ENCODE results near the gene PLXDC2.

DNA sequence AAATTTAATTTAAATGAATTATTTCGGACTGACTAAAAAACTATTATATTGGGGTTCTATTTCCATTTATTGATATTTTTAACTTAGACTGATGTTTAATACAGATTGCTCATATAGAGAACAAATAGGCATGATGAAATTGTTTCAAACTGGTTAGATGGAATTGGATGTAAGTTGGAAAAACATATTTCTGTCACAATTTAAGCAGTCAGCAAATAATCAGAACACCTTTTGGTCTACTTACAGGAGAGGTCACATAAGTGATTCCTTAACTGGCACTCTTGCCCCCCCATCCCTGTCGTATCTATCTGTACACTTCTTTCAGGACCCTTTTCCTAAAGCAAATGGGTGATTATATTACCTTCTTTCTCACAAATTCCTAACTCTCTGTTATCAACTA is 138.4 kb downstream of the PLXDC2 start:
- TF ChIP-seq, protein P1, sequence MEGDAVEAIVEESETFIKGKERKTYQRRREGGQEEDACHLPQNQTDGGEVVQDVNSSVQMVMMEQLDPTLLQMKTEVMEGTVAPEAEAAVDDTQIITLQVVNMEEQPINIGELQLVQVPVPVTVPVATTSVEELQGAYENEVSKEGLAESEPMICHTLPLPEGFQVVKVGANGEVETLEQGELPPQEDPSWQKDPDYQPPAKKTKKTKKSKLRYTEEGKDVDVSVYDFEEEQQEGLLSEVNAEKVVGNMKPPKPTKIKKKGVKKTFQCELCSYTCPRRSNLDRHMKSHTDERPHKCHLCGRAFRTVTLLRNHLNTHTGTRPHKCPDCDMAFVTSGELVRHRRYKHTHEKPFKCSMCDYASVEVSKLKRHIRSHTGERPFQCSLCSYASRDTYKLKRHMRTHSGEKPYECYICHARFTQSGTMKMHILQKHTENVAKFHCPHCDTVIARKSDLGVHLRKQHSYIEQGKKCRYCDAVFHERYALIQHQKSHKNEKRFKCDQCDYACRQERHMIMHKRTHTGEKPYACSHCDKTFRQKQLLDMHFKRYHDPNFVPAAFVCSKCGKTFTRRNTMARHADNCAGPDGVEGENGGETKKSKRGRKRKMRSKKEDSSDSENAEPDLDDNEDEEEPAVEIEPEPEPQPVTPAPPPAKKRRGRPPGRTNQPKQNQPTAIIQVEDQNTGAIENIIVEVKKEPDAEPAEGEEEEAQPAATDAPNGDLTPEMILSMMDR (IDR thresholded peaks at IDR 0.05) = no peak
- TF ChIP-seq POLR2AphosphoS5 (IDR thresholded peaks at IDR 0.05; ENCODE audit: low read depth, low read length) (no peak), SIN3A (IDR thresholded peaks at IDR 0.05; ENCODE audit: borderline replicate concordance, insufficient read depth, low read depth, low read length) (no peak)

Measured in Panc1 (cell line).